NAMALWA (cell line): ENCODE results near the gene ACBD4.

ENCODE experiments used
- DNase-seq: peaks from one replicate; pipeline ENCODE4 v3.0.0-alpha.2; 2015; ENCODE audit warnings: low spot score

The ACBD4 gene

DNA sequence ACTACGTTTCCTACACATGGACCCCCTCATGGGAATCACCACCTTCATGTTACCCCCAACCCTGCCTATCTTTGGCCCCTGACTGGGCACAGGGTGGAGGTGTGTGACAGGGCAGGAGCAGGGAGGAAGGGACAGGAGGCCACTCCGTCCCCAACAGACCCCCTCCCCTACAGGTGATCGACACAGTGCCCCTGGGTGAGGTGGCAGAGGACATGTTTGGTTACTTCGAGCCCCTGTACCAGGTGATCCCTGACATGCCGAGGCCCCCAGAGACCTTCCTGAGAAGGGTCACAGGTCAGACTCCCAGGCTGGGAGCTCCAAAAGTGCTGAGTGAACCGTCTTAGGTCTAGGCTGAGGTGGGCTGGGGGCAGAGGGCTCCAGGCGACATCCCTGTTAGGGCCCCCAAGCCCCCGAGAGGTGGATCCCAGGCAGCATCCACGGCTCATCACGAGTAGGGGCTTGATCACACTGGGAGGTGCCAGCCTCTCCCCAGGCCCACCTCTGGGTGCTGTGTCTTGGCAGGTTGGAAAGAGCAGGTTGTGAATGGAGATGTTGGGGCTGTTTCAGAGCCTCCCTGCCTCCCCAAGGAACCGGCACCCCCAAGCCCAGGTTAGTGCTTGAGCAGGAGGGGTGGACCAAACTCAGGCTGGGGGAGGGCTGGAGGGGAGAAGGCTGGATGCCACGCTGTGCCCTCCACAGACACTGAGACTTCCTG lies 1.5 kb downstream of the ACBD4 start:
- DNase-seq, result no peak

- DNase-seq, result no peak
Measured at GRCh38 chr17:45137561-45138305, 2.2 kb downstream of the ACBD4 start.

- no peak for DNase-seq
Measured at GRCh38 chr17:45138911-45139532, 3.5 kb downstream of the ACBD4 start.

- no peak for DNase-seq
Measured at GRCh38 chr17:45139533-45139920, 4.0 kb downstream of the ACBD4 start.

DNA sequence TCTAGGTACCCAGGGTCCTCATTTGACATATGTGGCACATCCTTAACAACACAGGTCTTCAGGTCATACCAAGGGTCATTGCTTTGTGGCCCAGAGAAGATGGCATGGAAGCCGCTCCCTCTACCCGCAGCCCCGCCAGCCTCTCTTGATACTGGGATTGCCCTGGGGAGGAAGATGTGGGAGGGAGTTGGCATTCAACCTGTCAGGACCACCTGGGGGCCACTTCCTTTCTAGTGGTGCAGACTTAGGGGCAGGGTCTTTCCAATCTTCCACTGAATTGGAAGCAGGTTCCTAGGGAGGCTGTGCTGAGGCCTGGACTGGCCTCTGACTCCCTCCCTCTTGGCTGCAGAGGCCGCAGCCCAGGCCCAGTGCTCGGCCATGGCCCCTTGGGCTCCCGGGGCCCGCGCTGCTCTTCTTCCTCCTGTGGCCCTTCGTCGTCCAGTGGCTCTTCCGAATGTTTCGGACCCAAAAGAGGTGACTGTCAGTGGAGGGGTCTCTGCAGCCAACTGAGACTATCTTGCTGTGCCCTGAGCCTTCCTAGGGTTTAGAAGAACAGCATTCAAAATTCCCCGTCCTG lies 7.7 kb downstream of the ACBD4 start:
- DNase-seq, result no peak

DNA sequence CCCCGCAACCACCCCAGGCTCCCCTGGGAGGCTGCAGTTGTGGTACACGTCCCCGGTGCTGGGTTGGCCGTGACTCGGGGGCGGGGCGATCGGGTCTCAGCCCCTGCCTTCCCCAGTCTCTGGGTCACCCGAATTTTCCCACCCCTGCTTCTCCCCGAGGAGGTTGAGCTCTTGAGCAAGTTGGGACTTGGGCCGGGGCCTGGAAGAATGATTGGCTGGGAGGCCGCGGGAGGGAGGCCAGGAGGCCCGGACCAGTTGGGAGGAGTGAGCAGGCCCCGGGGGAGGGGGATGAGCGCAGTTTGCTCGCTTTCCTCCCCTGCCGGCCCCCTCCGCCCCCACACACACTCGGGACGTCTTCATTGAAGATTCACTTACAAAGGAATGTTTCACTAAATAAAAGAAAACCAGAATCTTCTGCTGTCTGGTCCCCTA lies 8.3 kb downstream of the ACBD4 start:
- no peak for DNase-seq

DNA sequence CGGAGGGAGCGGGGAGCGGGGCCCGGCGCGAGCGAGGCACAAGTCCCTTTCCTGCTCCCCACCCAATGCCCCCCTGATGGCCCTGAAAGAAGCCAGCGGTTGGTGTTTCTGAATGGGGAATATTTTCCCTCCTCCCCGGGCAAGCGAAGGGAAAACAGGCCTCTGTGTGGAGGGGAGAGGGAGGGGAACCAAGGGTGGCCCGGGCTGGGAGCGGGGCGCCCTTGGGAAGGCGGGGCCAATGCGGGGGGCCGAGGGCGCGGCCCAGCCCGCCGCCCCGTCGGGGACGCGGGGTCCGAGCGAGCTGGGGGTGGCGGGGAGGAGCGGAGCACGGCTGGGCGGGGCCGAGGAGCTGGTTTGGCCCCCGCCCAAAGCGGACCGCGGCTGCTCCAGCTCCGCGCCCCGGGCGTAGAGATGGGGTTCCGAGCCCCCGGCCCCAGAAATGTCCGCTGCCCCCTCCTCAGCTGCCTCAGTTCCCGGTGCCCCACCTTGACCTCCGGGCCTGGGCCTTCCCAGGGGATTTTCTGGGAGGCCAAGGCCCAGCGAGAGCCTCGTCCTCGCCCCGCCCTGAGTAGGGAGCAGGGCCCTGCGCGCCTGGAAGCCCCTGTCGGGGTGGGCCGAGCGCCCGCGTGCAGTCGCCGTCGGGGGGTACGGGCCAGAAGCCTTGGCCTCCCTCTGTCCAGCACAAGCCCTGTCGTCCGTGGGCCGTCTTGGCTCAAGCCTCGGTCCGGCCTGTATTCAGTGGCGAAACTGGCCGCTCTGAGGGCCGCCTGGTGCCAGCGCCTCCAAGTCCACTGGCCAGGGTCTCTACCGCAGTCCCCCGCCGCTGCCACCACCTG lies 8.9 kb downstream of the ACBD4 start:
- DNase-seq, result no peak

DNA sequence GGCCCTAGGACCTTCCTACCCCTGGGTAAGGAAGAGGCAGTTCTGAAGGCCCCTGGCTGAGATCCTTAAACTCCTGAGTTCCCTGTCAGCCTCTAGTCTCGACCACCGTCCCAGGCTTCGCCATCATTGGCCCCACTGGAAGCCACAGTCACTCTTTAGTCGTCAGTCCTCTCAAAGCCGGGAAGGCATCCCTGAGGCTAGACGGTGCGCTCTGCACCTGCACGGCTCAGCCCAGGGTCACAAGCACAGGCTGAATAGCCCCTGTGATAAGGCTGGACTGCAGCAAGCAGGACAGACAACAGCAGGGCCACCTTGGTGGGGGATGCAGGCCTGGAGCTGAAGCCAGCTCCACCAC lies 9.5 kb downstream of the ACBD4 start:
- DNase-seq, result no peak

DNA sequence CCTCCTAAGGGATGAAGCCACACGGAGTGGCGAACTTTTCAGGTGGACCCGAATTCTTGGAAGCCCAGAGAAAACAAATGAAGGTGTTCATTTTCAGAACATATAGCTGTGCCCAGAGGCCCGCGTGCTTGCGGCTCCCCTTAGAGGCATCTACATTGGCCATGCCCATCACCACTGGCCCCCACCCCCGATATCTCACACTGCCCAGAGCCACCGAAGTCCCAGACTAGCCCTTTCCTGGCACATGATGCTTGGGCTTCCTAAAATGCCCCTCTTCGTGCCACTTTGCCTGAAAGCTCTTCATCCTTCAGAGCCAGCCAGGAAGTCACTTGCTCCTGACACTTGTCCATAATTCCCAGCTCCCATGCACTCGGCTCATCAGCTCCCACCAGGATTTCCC lies 10.7 kb downstream of the ACBD4 start:
- no peak for DNase-seq

- no peak for DNase-seq
Measured at GRCh38 chr17:45146592-45146889, 11.1 kb downstream of the ACBD4 start.

- no peak for DNase-seq
Measured at GRCh38 chr17:45146890-45147580, 11.5 kb downstream of the ACBD4 start.

DNA sequence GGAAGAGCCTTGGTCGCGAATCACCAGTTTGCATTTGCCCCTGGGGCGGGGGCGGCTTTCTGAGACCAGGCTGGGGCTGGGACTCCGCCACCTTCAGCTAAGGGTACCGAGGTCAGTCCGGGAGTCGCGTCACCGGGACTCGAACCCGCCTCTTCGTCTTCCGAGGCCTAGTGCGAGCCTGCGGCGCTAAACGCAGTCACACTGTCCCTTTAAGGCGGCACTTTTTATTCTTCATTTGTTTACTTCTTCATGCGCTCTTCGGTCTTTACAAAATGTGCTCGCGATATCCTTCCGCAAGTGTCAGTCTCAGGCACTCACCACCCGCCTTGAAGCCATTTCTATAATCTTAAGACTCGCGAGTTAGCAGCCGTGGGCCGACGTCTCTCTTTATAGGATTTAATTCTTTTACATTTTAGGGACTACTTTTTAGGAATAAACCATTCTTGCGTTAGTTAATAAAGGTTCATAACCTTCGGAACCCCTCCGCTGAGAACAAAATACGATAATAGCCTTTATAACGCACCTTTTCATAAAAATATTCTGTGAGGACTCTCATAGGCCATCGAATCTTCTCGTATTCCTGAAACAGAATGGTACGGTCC lies 12.2 kb downstream of the ACBD4 start:
- DNase-seq, result peak; percentile 96

DNA sequence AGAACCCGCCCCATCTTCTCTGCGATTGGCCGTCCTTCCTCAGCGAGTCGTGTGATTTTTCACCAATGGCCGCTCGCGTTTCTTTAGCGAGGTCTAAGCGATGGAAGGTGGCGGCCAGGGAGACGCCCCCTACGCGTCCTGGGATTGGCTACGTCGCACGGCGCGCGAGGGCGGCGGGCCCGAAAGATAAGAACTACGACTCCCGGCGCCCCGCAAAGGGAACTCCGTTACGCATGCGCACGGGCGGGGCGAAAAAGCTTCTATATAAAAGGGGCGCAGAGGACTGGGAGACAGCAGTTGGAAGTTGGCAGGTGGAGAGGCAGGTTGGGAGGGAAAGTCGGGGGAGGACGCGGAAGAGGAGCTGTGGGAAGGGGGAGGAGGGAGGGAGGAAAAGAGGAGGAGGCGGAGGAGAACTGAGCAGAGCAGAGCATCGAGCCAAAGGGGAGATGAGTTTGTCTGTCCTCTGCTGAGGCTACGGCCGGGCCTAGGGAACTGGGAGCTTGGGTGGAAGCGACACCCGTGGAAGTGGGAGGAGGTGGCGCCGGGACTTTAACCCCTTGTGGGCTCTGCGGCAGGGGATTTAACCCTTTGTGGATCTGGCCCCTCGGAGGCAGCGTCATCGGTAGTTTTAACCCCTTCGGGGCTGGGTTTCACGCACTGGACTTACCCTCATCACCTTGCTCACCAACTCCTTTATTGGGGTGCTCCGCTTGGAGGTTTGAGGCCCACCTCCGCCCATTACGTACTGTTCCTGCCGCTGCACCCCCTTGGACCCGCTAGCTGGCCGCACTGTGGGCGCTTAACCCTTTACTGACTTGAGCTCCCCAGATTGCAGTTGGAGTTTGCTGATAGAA lies 12.9 kb downstream of the ACBD4 start, which contains the start of gene HEXIM1:
HEXIM1 (plus strand) TSS at position 293 of the 854 bp plus-strand sequence. CDS start 716 bp downstream, outside the sequence.
- peak; percentile 99 for DNase-seq

GRCh38 chr17:45149037-45149668 lies 13.7 kb downstream of the ACBD4 start:
- DNase-seq, result peak; percentile 84

DNA sequence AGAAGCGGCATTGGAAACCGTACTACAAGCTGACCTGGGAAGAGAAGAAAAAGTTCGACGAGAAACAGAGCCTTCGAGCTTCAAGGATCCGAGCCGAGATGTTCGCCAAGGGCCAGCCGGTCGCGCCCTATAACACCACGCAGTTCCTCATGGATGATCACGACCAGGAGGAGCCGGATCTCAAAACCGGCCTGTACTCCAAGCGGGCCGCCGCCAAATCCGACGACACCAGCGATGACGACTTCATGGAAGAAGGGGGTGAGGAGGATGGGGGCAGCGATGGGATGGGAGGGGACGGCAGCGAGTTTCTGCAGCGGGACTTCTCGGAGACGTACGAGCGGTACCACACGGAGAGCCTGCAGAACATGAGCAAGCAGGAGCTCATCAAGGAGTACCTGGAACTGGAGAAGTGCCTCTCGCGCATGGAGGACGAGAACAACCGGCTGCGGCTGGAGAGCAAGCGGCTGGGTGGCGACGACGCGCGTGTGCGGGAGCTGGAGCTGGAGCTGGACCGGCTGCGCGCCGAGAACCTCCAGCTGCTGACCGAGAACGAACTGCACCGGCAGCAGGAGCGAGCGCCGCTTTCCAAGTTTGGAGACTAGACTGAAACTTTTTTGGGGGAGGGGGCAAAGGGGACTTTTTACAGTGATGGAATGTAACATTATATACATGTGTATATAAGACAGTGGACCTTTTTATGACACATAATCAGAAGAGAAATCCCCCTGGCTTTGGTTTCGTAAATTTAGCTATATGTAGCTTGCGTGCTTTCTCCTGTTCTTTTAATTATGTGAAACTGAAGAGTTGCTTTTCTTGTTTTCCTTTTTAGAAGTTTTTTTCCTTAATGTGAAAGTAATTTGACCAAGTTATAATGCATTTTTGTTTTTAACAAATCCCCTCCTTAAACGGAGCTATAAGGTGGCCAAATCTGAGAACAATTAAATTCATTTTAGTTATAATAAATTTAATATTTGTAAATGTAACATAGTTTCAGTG lies 14.5 kb downstream of the ACBD4 start:
- peak; percentile 42 for DNase-seq

DNA sequence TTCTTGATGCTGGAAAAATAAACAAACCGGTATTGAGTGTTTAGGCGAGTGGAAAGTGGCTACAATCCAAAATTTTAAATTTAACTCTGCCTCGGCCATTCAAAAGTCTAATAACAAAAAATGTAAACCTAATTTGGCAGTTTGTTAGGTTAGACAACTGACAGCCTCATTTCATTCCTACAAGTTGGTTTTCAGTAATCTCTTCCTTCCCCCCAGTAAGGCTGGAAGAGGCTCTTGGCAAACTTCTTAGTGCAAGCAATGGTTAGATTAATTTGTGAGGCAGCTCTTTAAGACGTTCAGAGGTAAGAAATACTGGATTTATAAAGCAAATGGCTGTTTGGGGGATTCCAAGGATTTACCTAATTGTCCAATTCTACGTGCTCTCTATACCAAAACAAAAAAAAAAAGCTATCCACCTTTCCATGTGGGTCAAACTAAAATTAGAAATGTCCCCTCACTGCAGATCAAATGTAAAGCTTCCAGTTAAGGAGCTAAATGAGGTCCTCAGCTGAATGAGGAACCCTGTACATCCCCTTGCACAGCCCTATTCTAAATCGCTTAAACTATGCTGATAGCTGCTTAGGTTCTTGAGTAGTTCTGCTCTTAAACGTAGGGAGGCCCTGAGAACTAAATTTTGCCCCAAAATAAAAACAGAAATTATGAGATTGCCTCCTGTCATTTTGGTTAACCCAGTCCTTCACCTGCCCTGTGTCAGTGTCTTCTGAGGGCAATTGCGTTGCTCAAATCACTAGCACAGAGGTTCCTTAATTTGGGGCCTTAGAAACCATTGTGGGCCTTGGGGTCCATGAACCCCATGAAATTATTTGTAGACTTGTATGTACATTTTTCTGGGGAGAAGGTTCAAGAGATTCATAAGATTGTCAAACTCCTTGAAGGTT lies 15.7 kb downstream of the ACBD4 start:
- DNase-seq, result no peak

- no peak for DNase-seq
Measured at GRCh38 chr17:45155029-45155428, 19.5 kb downstream of the ACBD4 start.
